ENCODE data around the gene SLMAP.

SLMAP gene

DNA sequence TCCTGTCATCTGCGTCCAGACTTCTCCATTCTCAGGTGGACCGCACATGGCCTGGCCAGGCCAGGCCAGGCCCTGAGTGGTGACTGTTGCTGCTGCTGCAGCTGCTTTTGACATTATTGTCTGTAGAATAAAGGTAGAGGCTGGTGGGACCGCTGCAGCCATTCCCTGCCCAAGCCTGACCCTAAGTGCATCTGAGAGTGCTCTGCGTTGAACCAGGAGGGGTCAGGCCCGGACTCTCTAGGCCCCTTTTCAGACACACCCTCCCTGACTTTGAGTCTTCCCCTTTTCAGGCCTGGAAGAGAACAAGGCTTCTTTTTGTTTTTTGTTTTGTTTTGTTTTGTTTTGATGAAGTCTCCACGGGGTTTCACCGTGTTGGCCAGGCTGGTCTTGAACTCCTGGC is 197.5 kb downstream of the SLMAP start:
- H3K36me3 ChIP-seq (ENCODE audit: control insufficient read depth, insufficient read depth, low read length), result no peaks in the 10 kb centered on the region
- H3K27ac ChIP-seq (ENCODE audit: insufficient read depth, low read depth, low read length, poor library complexity, severe bottlenecking), result no peak overlapping the region
- H3K27me3 ChIP-seq (ENCODE audit: control insufficient read depth, insufficient read depth, low read length, poor library complexity, severe bottlenecking), result no peaks in the 10 kb centered on the region
- H3K4me1 ChIP-seq (ENCODE audit: control insufficient read depth, insufficient read depth, low read length), result peaks cover 16% of the 10 kb centered on the region
- H3K4me3 ChIP-seq (ENCODE audit: insufficient read depth, low read depth, low read length), result no peak overlapping the region
- WGBS, 2 experiments, result 93 to 95% methylated on average over 7 of the region's 7 CpGs
- H3K9me3 ChIP-seq (ENCODE audit: control insufficient read depth, low read length), result no peaks in the 10 kb centered on the region

DNA sequence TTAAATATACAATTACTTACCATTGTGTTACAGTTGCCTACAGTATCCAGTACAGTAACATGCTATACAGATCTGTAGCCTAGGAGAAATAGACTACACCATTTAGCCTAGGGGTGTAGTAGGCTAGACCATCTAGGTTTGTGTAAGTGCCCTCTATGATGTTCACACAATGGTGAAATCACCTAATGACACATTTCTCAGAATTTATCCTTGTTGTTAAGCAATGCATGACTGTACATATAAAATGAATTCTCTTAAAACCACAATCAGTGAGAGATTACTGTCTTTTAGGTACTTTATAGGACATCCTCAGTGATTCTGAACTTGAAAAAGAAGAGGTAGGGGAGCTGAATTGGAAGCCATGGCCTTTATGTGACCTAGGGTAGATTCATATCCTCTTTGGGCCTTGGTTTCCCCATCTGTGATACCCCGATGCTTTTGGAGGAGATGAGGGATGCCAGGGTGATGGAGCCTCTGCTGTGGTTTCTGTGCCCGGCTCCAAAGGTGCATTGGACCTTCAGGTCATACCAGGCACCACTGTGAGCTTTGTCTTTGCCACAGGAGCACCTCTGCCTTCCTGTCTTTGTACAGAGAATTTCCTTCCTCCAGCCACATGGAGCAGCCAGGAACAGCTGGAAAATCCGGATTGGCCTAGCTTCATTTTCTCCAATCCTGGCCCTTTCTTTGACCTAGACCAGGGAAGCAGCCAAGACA is 200.2 kb downstream of the SLMAP start:
- Histone ChIP-seq H3K4me3 (ENCODE audit: insufficient read depth, low read depth, low read length) (no peak overlapping the region), H3K36me3 (ENCODE audit: control insufficient read depth, insufficient read depth, low read length) (no peaks in the 10 kb centered on the region), H3K4me1 (ENCODE audit: control insufficient read depth, insufficient read depth, low read length) (peaks cover 16% of the 10 kb centered on the region), H3K27ac (ENCODE audit: insufficient read depth, low read depth, low read length, poor library complexity, severe bottlenecking) (no peak overlapping the region), H3K9me3 (ENCODE audit: control insufficient read depth, low read length) (no peaks in the 10 kb centered on the region), H3K27me3 (ENCODE audit: control insufficient read depth, insufficient read depth, low read length, poor library complexity, severe bottlenecking) (no peaks in the 10 kb centered on the region)
- WGBS, 2 experiments, result 93% methylated on average over 3 of the region's 3 CpGs

DNA sequence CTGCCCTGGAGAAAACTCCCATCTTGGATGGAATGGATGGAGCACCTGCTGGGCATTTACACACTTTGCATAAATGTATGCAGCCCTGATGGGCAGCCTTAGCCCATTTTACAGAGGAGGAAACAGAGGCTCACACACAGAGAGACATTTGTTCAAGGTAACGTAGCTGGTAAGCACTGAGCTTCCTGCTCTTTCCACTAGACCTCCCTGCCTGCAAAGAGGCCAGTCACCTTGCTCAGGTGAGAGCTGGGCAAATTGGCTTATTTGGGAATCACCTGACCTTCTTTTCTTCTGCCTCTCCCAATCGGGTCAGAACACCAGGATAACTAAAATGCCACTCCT is 200.7 kb downstream of the SLMAP start:
- Histone ChIP-seq H3K27ac (ENCODE audit: insufficient read depth, low read depth, low read length, poor library complexity, severe bottlenecking) (no peak overlapping the region), H3K4me1 (ENCODE audit: control insufficient read depth, insufficient read depth, low read length) (peaks cover 11% of the 10 kb centered on the region), H3K4me3 (ENCODE audit: insufficient read depth, low read depth, low read length) (no peak overlapping the region), H3K9me3 (ENCODE audit: control insufficient read depth, low read length) (no peaks in the 10 kb centered on the region), H3K27me3 (ENCODE audit: control insufficient read depth, insufficient read depth, low read length, poor library complexity, severe bottlenecking) (no peaks in the 10 kb centered on the region), H3K36me3 (ENCODE audit: control insufficient read depth, insufficient read depth, low read length) (no peaks in the 10 kb centered on the region)
- 87 to 92% methylated on average over 2 of the region's 2 CpGs for WGBS, 2 experiments

DNA sequence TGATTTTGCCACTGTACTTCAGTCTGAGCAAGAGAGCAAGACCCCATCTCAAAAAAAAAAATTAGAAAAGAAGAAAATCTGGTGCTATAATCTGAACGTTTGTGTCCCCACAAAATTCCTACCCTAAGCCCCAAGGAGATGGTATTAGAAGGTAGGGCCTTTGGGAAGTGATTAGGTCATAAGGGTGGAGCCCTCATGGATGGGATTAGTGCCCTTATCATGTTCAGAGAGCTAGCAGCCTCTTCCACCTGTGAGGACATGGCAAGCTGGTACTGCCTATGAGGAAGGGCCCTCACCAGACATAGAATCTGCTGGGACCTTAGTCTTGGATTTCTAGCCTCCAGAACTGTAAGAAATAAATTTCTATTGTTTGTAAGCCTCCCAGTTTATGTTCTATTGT is 201.7 kb downstream of the SLMAP start:
- Histone ChIP-seq H3K27ac (ENCODE audit: insufficient read depth, low read depth, low read length, poor library complexity, severe bottlenecking) (no peak overlapping the region), H3K4me1 (ENCODE audit: control insufficient read depth, insufficient read depth, low read length) (peaks cover 10% of the 10 kb centered on the region), H3K27me3 (ENCODE audit: control insufficient read depth, insufficient read depth, low read length, poor library complexity, severe bottlenecking) (no peaks in the 10 kb centered on the region), H3K36me3 (ENCODE audit: control insufficient read depth, insufficient read depth, low read length) (no peaks in the 10 kb centered on the region), H3K9me3 (ENCODE audit: control insufficient read depth, low read length) (no peaks in the 10 kb centered on the region), H3K4me3 (ENCODE audit: insufficient read depth, low read depth, low read length) (no peak overlapping the region)
- WGBS, 2 experiments, result 88 to 100% methylated on average over 1 of the region's 1 CpG

DNA sequence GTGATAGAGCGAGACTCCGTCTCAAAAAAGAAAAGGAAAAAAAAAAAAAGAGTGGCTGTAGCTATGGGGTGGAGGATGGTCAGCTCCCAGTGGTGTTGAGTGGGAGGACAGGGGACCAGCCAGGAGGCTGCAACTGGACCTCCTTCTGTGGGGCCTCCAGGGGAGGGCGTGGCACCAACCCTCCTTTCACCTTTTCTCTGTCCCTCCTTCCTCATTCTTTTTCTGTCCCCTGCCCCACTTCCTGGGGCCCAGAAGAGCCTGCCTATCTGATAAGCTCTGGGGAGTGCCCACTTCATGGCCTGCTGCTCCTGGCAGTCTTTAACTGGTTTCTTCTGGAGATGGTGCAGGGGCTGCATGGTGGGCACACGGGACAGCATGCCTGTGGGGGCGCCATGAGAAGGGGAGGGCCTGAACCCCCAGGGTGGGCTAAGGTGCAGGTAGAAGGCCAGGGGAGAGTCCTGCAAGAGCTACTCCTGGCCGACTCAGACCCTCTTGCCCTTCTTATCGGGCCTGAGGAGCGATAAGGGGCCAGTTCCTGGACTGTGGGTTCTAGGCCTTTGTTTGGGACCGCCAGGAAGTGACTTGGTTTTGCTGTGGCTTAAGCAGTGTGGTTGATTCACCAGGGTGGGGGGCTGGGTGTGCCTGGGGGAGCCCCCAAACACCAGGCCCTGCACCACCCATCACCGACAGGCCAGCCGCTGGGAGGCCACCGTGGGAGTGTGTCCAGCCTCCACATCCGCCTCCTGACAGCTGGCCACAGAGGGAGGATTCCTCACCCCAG is 202.7 kb downstream of the SLMAP start:
- Histone ChIP-seq H3K27ac (ENCODE audit: insufficient read depth, low read depth, low read length, poor library complexity, severe bottlenecking) (no peak overlapping the region), H3K9me3 (ENCODE audit: control insufficient read depth, low read length) (no peaks in the 10 kb centered on the region), H3K4me3 (ENCODE audit: insufficient read depth, low read depth, low read length) (no peak overlapping the region), H3K36me3 (ENCODE audit: control insufficient read depth, insufficient read depth, low read length) (no peaks in the 10 kb centered on the region), H3K4me1 (ENCODE audit: control insufficient read depth, insufficient read depth, low read length) (peaks cover 10% of the 10 kb centered on the region), H3K27me3 (ENCODE audit: control insufficient read depth, insufficient read depth, low read length, poor library complexity, severe bottlenecking) (no peaks in the 10 kb centered on the region)
- WGBS, 2 experiments, result 90 to 94% methylated on average over 13 of the region's 13 CpGs

DNA sequence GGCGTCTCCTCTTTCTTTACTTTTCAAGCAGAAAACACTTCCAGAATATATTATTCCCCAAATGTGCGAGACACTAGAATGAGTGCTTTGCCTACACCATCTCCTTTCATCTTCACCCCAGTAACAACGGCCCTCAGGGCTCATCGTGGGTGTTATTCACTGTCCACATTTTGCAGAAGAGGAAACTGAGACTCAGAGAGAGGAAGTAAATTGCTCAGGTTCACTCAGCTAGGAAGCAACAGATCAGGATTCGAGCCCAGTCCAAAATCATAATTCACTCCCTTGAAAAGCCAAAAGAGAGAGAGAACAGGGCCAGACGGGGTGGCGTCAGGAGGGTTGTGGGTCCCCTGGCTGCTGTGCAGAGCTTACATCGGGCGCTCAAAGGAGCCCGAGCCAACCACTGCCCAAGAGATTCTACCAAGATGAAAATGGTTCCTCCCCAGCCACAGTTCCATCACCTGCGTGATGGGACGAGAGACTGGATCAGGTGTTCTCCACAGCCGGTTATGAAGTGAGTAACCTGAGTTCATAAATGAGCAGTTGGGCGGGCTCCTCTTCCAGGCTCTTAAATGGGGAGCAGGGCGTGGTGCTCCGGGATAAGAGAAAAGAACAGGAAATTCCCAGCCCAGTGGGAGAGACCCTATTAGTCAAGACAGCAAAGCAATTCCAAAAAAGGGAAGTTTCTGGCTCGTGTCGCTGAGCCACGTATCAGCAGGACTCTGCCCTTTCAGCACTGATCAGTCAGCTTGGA is 203.5 kb downstream of the SLMAP start:
- Histone ChIP-seq H3K4me3 (ENCODE audit: insufficient read depth, low read depth, low read length) (no peak overlapping the region), H3K27me3 (ENCODE audit: control insufficient read depth, insufficient read depth, low read length, poor library complexity, severe bottlenecking) (no peaks in the 10 kb centered on the region), H3K36me3 (ENCODE audit: control insufficient read depth, insufficient read depth, low read length) (no peaks in the 10 kb centered on the region), H3K9me3 (ENCODE audit: control insufficient read depth, low read length) (no peaks in the 10 kb centered on the region), H3K4me1 (ENCODE audit: control insufficient read depth, insufficient read depth, low read length) (peaks cover 10% of the 10 kb centered on the region), H3K27ac (ENCODE audit: insufficient read depth, low read depth, low read length, poor library complexity, severe bottlenecking) (no peak overlapping the region)
- 74 to 75% methylated on average over 19 of the region's 19 CpGs for WGBS, 2 experiments

DNA sequence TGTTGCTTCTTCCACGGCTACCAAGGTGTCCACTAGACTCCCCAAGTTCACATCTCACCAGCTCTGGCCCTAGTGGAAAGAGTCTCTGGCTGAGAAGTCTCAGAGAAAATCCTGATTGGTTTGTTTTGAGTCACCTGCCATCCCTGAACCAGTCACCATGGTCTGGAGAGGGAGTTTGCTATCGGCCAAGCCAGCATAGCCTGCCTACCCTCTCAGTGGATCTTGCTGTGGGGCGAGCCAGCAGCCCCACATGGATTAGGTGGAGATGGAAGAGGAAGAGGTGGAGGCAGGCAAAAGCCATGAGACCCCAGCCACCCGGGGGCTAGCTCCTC is 204.0 kb downstream of the SLMAP start:
- peaks cover 10% of the 10 kb centered on the region for H3K4me1 ChIP-seq (ENCODE audit: control insufficient read depth, insufficient read depth, low read length)
- no peaks in the 10 kb centered on the region for H3K9me3 ChIP-seq (ENCODE audit: control insufficient read depth, low read length)
- H3K36me3 ChIP-seq (ENCODE audit: control insufficient read depth, insufficient read depth, low read length), result no peaks in the 10 kb centered on the region
- H3K4me3 ChIP-seq (ENCODE audit: insufficient read depth, low read depth, low read length), result no peak overlapping the region
- 77 to 83% methylated on average over 4 of the region's 4 CpGs for WGBS, 2 experiments
- H3K27ac ChIP-seq (ENCODE audit: insufficient read depth, low read depth, low read length, poor library complexity, severe bottlenecking), result no peak overlapping the region
- no peaks in the 10 kb centered on the region for H3K27me3 ChIP-seq (ENCODE audit: control insufficient read depth, insufficient read depth, low read length, poor library complexity, severe bottlenecking)

DNA sequence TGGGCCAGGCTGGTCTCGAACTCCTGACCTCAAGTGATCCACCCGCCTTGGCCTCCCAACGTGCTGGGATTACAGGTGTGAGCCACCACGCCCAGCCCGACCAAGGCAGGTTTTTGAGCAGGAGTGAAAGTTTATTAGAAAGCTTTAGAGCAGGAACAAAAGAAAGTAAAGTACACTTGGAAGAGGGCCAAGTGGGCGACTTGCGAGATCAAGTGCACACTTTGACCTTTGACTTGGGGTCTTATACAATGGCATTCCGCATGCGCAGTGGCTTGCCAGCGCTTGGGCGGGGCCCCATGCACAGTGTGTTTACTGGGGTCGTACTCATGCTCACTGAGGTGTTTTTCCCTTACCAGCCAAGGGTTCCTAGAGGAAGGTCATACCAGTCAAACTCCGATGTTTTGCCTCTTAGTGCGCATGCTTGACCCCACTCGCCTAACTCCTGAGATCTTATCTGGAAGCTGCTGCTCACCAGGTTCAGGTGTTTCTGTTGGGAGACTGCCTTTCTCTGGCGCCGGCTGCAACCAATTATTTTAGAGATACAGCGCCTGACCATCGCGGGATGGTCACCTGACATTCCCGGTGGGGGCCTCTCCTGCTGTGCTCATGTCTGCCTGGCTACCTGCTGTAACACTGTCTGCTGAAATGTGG is 205.2 kb downstream of the SLMAP start:
- no peak overlapping the region for H3K27ac ChIP-seq (ENCODE audit: insufficient read depth, low read depth, low read length, poor library complexity, severe bottlenecking)
- 95 to 96% methylated on average over 21 of the region's 21 CpGs for WGBS, 2 experiments
- H3K4me3 ChIP-seq (ENCODE audit: insufficient read depth, low read depth, low read length), result no peak overlapping the region
- no peaks in the 10 kb centered on the region for H3K36me3 ChIP-seq (ENCODE audit: control insufficient read depth, insufficient read depth, low read length)
- H3K9me3 ChIP-seq (ENCODE audit: control insufficient read depth, low read length), result no peaks in the 10 kb centered on the region
- H3K4me1 ChIP-seq (ENCODE audit: control insufficient read depth, insufficient read depth, low read length), result peaks cover 10% of the 10 kb centered on the region
- no peaks in the 10 kb centered on the region for H3K27me3 ChIP-seq (ENCODE audit: control insufficient read depth, insufficient read depth, low read length, poor library complexity, severe bottlenecking)

DNA sequence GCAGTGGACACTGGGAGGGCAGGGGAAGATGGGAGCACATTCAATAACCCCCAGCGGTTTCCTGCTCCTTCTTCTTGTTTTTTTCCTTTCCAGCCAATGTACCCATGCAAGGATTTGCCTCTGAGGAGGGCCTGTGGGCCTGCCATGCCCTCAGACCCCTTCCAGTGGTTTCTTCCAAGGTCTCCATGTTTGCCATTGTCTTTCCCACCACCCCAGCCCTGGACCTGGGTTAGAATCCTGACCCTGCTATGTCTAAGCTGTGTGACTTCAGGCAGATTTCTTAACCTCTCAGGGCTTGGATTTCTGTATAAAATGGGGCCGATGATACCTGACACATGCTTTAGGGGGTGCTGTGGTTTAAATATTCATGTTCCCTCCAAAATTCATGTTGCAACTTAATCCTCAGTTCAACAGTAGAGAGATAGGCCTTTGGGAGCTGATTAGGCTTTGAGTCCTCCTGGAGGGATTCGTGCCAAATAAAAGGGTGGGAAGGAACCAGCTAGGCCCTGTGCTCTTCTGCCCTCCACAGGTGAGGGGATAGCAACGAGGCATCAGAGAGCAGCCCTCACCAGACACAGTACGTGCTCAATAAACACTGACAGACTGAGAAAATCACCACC is 205.8 kb downstream of the SLMAP start:
- no peaks in the 10 kb centered on the region for H3K36me3 ChIP-seq (ENCODE audit: control insufficient read depth, insufficient read depth, low read length)
- WGBS, 2 experiments, result 83 to 86% methylated on average over 5 of the region's 5 CpGs

More for the DNA sequence above, 205.8 kb downstream of the SLMAP start:
- H3K27me3 ChIP-seq (ENCODE audit: control insufficient read depth, insufficient read depth, low read length, poor library complexity, severe bottlenecking), result no peaks in the 10 kb centered on the region
- H3K9me3 ChIP-seq (ENCODE audit: control insufficient read depth, low read length), result no peaks in the 10 kb centered on the region
- H3K4me3 ChIP-seq (ENCODE audit: insufficient read depth, low read depth, low read length), result no peak overlapping the region
- H3K4me1 ChIP-seq (ENCODE audit: control insufficient read depth, insufficient read depth, low read length), result peaks cover 10% of the 10 kb centered on the region
- no peak overlapping the region for H3K27ac ChIP-seq (ENCODE audit: insufficient read depth, low read depth, low read length, poor library complexity, severe bottlenecking)
